GM06990 (cell line): ENCODE data around the gene IL23A.

ENCODE experiments used
- DNase-seq: peaks from one replicate; pipeline ENCODE4 v3.0.0-alpha.2; 2011; ENCODE audit not compliant: insufficient read length; ENCODE audit errors: extremely low read depth
- H3K27me3 ChIP-seq: replicated peaks from 2 replicates; pipeline ENCODE4 v1.6.0; 2011; ENCODE audit warnings: low read length; ENCODE audit not compliant: control insufficient read depth, insufficient read depth
- H3K36me3 ChIP-seq: 2 replicates; pipeline ENCODE4 v1.5.1; 2011; ENCODE audit warnings: low read length; ENCODE audit not compliant: control insufficient read depth, insufficient read depth
- H3K4me3 ChIP-seq: replicated peaks from 2 replicates; pipeline ENCODE4 v1.5.1; 2011; ENCODE audit warnings: low read depth, mild to moderate bottlenecking, control low read depth, low read length
- TF ChIP-seq, protein P1 (sequence below): IDR thresholded peaks from 2 replicates; pipeline ENCODE4 v1.5.1; 2011; ENCODE audit warnings: low read length, control low read depth, mild to moderate bottlenecking, inconsistent platforms; ENCODE audit not compliant: insufficient read depth, poor library complexity, severe bottlenecking

IL23A gene

DNA sequence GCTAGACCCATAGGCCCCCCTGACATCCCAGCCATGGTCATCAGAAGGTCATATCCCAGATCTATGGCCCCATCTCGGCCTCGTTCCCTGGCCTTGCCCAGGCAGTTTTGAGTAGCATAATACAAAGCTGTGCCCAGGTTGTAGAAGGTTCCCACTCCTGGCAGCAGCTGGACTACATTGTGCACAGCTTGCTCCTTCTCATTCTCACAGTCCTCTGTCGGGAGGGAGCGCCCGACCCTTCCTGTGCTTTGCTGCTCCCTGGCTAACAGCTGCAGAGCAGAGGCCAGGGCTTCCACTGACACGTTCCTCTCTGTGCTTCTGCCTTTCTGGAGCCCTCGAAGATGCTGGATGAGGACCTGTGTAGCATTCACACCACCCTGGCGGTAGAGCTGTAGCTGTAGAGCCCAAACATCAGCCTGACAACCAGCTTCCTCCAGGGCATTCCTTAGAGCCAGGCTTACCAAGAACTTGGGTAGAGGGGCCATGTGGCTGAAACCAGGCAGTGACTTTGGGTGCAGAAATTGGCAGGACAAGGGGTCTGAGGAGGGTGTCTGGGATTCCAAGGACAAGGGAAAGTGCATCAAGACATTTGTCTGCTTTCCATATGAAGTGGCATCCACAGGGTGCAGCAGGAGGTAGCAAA lies 22.9 kb downstream of the IL23A start:
- H3K4me3 ChIP-seq: no peak overlapping the region
- DNase-seq: no peak
- TF ChIP-seq, protein P1, sequence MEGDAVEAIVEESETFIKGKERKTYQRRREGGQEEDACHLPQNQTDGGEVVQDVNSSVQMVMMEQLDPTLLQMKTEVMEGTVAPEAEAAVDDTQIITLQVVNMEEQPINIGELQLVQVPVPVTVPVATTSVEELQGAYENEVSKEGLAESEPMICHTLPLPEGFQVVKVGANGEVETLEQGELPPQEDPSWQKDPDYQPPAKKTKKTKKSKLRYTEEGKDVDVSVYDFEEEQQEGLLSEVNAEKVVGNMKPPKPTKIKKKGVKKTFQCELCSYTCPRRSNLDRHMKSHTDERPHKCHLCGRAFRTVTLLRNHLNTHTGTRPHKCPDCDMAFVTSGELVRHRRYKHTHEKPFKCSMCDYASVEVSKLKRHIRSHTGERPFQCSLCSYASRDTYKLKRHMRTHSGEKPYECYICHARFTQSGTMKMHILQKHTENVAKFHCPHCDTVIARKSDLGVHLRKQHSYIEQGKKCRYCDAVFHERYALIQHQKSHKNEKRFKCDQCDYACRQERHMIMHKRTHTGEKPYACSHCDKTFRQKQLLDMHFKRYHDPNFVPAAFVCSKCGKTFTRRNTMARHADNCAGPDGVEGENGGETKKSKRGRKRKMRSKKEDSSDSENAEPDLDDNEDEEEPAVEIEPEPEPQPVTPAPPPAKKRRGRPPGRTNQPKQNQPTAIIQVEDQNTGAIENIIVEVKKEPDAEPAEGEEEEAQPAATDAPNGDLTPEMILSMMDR: no peak
- no peaks in the 10 kb centered on the region for H3K36me3 ChIP-seq
- no peaks in the 10 kb centered on the region for H3K27me3 ChIP-seq

DNA sequence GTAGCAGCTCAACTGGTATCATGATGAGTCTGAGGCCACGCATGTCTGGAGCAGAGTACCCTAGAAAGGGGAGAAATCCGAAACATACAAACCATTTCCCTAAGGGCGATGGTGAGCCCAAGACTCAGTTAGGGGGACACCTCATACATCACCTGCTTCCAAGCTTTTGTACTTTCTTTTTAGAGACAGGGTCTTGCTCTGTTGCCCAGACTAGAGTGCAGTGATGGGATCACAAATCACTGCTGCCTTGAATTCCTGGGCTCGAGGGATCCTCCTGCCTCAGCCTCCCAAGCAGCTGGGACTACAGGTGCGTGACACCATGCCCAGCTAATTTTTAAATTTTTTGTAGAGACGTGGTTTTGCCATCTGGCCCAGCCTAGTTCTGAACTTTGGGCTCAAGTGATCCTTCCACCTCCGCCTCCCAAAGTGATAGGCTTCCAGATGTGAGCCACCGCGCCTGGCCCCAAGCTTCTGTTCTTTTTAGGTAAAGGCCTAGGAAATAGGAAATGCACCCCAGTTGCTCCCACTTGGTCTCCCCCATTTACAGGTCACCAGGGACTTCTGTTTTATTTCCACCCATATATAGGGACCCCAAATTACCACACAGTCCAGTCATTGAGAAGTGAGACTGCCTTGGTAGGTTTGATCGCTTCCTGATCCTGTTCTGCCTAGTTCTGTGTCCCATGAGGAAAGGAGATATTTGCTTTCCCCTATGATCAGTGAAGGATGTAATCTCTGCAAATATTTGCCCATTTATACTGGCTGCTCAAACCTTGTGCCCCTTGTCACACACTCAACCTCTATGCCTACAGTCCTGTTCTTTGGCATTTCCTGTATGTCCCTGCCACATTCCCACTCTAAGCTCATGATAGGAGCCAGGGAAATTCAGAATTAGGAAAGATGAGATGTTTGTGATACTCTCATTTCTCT lies 23.7 kb downstream of the IL23A start, which contains the start of gene APOF:
Gene APOF, minus strand, starts transcription at position 728 of the 930 bp plus-strand sequence. Its CDS starts 112 bp downstream, at position 616.
- DNase-seq: no peak
- Histone ChIP-seq H3K27me3 (no peaks in the 10 kb centered on the region), H3K4me3 (no peak within 1 kb of the TSS), H3K36me3 (no peaks in the 10 kb centered on the region)
- TF ChIP-seq, protein P1: no peak

DNA sequence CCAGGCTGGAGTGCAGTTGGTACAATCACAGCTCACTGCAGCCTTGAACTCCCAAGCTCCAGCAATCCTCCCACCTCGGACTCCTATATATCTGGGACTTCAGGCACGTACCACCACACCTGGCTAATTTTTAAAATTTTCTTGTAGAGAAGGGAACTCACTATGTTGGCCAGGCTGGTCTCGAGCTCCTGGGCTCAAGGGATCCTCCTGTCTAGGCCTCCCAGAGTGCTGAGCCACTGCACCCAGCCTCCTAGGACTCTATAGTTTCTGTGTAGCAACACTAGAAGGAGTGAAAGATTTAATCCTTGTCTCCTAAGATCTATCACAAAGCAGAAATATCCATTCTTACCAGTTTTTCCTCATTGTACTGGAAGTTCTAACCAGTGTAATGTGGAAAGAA lies 28.3 kb downstream of the IL23A start:
- no peak overlapping the region for H3K4me3 ChIP-seq
- DNase-seq: no peak
- H3K36me3 ChIP-seq: no peaks in the 10 kb centered on the region
- H3K27me3 ChIP-seq: no peaks in the 10 kb centered on the region
- TF ChIP-seq, protein P1: no peak

GRCh38 chr12:56373515-56373914 lies 34.8 kb downstream of the IL23A start:
- Histone ChIP-seq H3K27me3 (no peaks in the 10 kb centered on the region), H3K36me3 (no peaks in the 10 kb centered on the region)
- TF ChIP-seq, protein P1: no peak

GRCh38 chr12:56374726-56375597 lies 36.3 kb downstream of the IL23A start:
- peak; percentile 47 for DNase-seq
- Histone ChIP-seq H3K27me3 (no peaks in the 10 kb centered on the region), H3K36me3 (no peaks in the 10 kb centered on the region), H3K4me3 (no peak overlapping the region)
- TF ChIP-seq, protein P1: no peak

More at GRCh38 chr12:56373515-56373914, 34.8 kb downstream of the IL23A start:
- DNase-seq: no peak
- H3K4me3 ChIP-seq: no peak overlapping the region
